ENCODE results near the gene GALNT16.

The GALNT16 gene

GRCh38 chr14:69285661-69286255, 25.8 kb downstream of the GALNT16 start (continued):
- no peak for TF ChIP-seq BACH2 (CRISPR knock-in tag; IDR thresholded peaks at IDR 0.05; ENCODE audit: borderline replicate concordance)

- peak; percentile 63 for ATAC-seq
These were observed 27.4 kb downstream of the GALNT16 start for GRCh38 chr14:69287098-69288010.

GRCh38 chr14:69288011-69288771, 28.2 kb downstream of the GALNT16 start:
- no peak for TF ChIP-seq GLIS3 (CRISPR knock-in tag; IDR thresholded peaks at IDR 0.05)
- no peak for TF ChIP-seq ZC3H10 (CRISPR knock-in tag; IDR thresholded peaks at IDR 0.05)
- TF ChIP-seq ISL1 (CRISPR knock-in tag; IDR thresholded peaks at IDR 0.05), result no peak
- no peak for TF ChIP-seq TOX (CRISPR knock-in tag; IDR thresholded peaks at IDR 0.05; ENCODE audit: borderline replicate concordance)
- TF ChIP-seq CSRNP3 (CRISPR knock-in tag; IDR thresholded peaks at IDR 0.05), result no peak
- no peak for TF ChIP-seq RARB (CRISPR knock-in tag; IDR thresholded peaks at IDR 0.05)
- TF ChIP-seq ZNF70 (CRISPR knock-in tag; IDR thresholded peaks at IDR 0.05), result no peak
- no peak for TF ChIP-seq CSDC2 (CRISPR knock-in tag; IDR thresholded peaks at IDR 0.05)
- no peak for TF ChIP-seq ZNF565 (CRISPR knock-in tag; conservative IDR thresholded peaks at IDR 0.05; ENCODE audit: low read depth)
- no peak for TF ChIP-seq POU6F1 (CRISPR knock-in tag; IDR thresholded peaks at IDR 0.05; ENCODE audit: borderline replicate concordance, low read depth)
- no peak for TF ChIP-seq PPARA (CRISPR knock-in tag; IDR thresholded peaks at IDR 0.05; ENCODE audit: borderline replicate concordance)
- no peak for TF ChIP-seq ZNF8 (CRISPR knock-in tag; IDR thresholded peaks at IDR 0.05)
- TF ChIP-seq ESRRG (CRISPR knock-in tag; IDR thresholded peaks at IDR 0.05), result no peak
- TF ChIP-seq ZFP3 (CRISPR knock-in tag; IDR thresholded peaks at IDR 0.05), result no peak
- no peak for TF ChIP-seq TCF4 (CRISPR knock-in tag; IDR thresholded peaks at IDR 0.05; ENCODE audit: borderline replicate concordance)
- TF ChIP-seq SNAI2 (CRISPR knock-in tag; IDR thresholded peaks at IDR 0.05), result no peak
- no peak for TF ChIP-seq OSR1 (CRISPR knock-in tag; IDR thresholded peaks at IDR 0.05)
- TF ChIP-seq CREB5 (CRISPR knock-in tag; IDR thresholded peaks at IDR 0.05; ENCODE audit: low read depth), result no peak
- peak; percentile 72 for ATAC-seq

More at GRCh38 chr14:69287098-69288010, 27.4 kb downstream of the GALNT16 start:
- TF ChIP-seq TCF4 (CRISPR knock-in tag; IDR thresholded peaks at IDR 0.05; ENCODE audit: borderline replicate concordance), result no peak
- TF ChIP-seq ZC3H10 (CRISPR knock-in tag; IDR thresholded peaks at IDR 0.05), result no peak
- no peak for TF ChIP-seq ZFP30 (CRISPR knock-in tag; IDR thresholded peaks at IDR 0.05)
- no peak for TF ChIP-seq ISL1 (CRISPR knock-in tag; IDR thresholded peaks at IDR 0.05)
- no peak for TF ChIP-seq SNAI2 (CRISPR knock-in tag; IDR thresholded peaks at IDR 0.05)
- no peak for TF ChIP-seq BACH2 (CRISPR knock-in tag; IDR thresholded peaks at IDR 0.05; ENCODE audit: borderline replicate concordance)
- TF ChIP-seq ZFP3 (CRISPR knock-in tag; IDR thresholded peaks at IDR 0.05), result no peak
- TF ChIP-seq PPARA (CRISPR knock-in tag; IDR thresholded peaks at IDR 0.05; ENCODE audit: borderline replicate concordance), result no peak
- no peak for TF ChIP-seq POU6F1 (CRISPR knock-in tag; IDR thresholded peaks at IDR 0.05; ENCODE audit: borderline replicate concordance, low read depth)
- no peak for TF ChIP-seq OSR1 (CRISPR knock-in tag; IDR thresholded peaks at IDR 0.05)
- no peak for TF ChIP-seq ZNF8 (CRISPR knock-in tag; IDR thresholded peaks at IDR 0.05)

Measured in SK-N-SH treated with all-trans-retinoic acid at 6 μM for 48 hours (cell line).